Measurements from ENCODE around the gene DBNDD1.

- no peak for TF ChIP-seq POLR2A (IDR thresholded peaks at IDR 0.05)
- no peak for TF ChIP-seq CTCF (IDR thresholded peaks at IDR 0.05)
Observed at GRCh38 chr16:89982318-89982717, 36.9 kb downstream of the DBNDD1 start.

All from body of pancreas (tissue), 4 donors.